Lower leg skin (tissue), 4 donors: ENCODE results near the gene TRIO. TPM values are rescaled to one million over a fixed set of nuclear protein-coding genes. Genes with fewer than 3 reads are reported as not detected.

Experiments
- DNase-seq, 2 donors: peaks; one replicate each; pipeline ENCODE4 v3.0.0-alpha.2; 2019; ENCODE audit warnings: low spot score in 2 of 2
- H3K4me3 ChIP-seq: fragments of 200-600 bp; sonication (generic); 2 replicates; pipeline ENCODE4 v1.5.1; 2017; ENCODE audit warnings: mild to moderate bottlenecking, low read depth; ENCODE audit not compliant: poor library complexity, severe bottlenecking
- CTCF ChIP-seq, 3 donors: fragments of 450-650 bp; IDR thresholded peaks; one replicate each; pipeline ENCODE4 v1.5.1; 2016; ENCODE audit warnings: antibody characterized with exemption in 3 of 3, mild to moderate bottlenecking in 3 of 3, moderate library complexity in 2 of 3
- POLR2A ChIP-seq, 2 donors: fragments of 450-650 bp; IDR thresholded peaks; one replicate each; pipeline ENCODE4 v1.6.1; 2016 to 2017; ENCODE audit warnings: antibody characterized with exemption in 2 of 2, mild to moderate bottlenecking in 1 of 2, moderate library complexity in 1 of 2
- WGBS, 2 donors: methylation state at CpG; one replicate each; pipeline ENCODE4 v1.1.5; 2018; 5-methylcytosine and 5-hydroxymethylcytosine counted together
- intact Hi-C: fragments of 100-400 bp; cut with DNase I; formaldehyde crosslinking; loops from one replicate; pipeline ENCODE4 v1.15.0; 2023; ENCODE audit warnings: low total_unique reads
- total RNA-seq, 4 donors: library from RNA; depleted of rRNA; stranded (reverse); fragments of >200 nt; gene quantifications; one replicate each; pipeline ENCODE4 v1.1.0, GENCODE V29; 2016

The TRIO gene
- total RNA-seq, 4 donors from 2014 or later = 47.8 to 101 (median 64.5) TPM

- TF ChIP-seq POLR2A (IDR thresholded peaks at IDR 0.05) = no peak
- TF ChIP-seq CTCF (IDR thresholded peaks at IDR 0.05) = no peak
- no peak overlapping the region for H3K4me3 ChIP-seq
- intact Hi-C loops = no loop called here
- 88 to 94% methylated on average over 3 of the region's 3 CpGs for WGBS, 2 donors
- no peak for DNase-seq
Measured at GRCh38 chr5:14225173-14225834, 82.2 kb downstream of the TRIO start.

GRCh38 chr5:14226149-14226548 is 83.0 kb downstream of the TRIO start:
- WGBS, 2 donors = 97 to 100% methylated on average over 4 of the region's 4 CpGs
- intact Hi-C loops = no loop called here
- H3K4me3 ChIP-seq = no peak overlapping the region
- TF ChIP-seq CTCF (IDR thresholded peaks at IDR 0.05) = no peak
- TF ChIP-seq POLR2A (IDR thresholded peaks at IDR 0.05) = no peak
- DNase-seq = no peak

GRCh38 chr5:14226554-14226953 is 83.4 kb downstream of the TRIO start:
- no peak overlapping the region for H3K4me3 ChIP-seq
- WGBS, 2 donors = 93 to 97% methylated on average over 6 of the region's 6 CpGs
- TF ChIP-seq POLR2A (IDR thresholded peaks at IDR 0.05) = no peak
- no peak for TF ChIP-seq CTCF (IDR thresholded peaks at IDR 0.05)

GRCh38 chr5:14226992-14227391 is 83.8 kb downstream of the TRIO start:
- intact Hi-C loops = no loop called here
- no peak for TF ChIP-seq CTCF (IDR thresholded peaks at IDR 0.05)
- TF ChIP-seq POLR2A (IDR thresholded peaks at IDR 0.05) = no peak
- no peak overlapping the region for H3K4me3 ChIP-seq
- no peak for DNase-seq
- WGBS, 2 donors = 83 to 84% methylated on average over 8 of the region's 8 CpGs

More at GRCh38 chr5:14226554-14226953, 83.4 kb downstream of the TRIO start:
- intact Hi-C loops = no loop called here
- DNase-seq = no peak

- intact Hi-C loops = no loop called here
- no peak overlapping the region for H3K4me3 ChIP-seq
- DNase-seq = no peak
- TF ChIP-seq CTCF (IDR thresholded peaks at IDR 0.05) (no peak), POLR2A (IDR thresholded peaks at IDR 0.05) (no peak)
- 55 to 56% methylated on average over 3 of the region's 3 CpGs for WGBS, 2 donors
Measured at GRCh38 chr5:14227513-14227912, 84.4 kb downstream of the TRIO start.

- TF ChIP-seq POLR2A (IDR thresholded peaks at IDR 0.05) = no peak
- TF ChIP-seq CTCF (IDR thresholded peaks at IDR 0.05) = no peak
- no peak for DNase-seq
- 89% methylated on average over 6 of the region's 6 CpGs for WGBS, 2 donors
- intact Hi-C loops = no loop called here
- H3K4me3 ChIP-seq = no peak overlapping the region
Measured at GRCh38 chr5:14228219-14228618, 85.1 kb downstream of the TRIO start.
